Breast epithelium (tissue), 3 donors: ENCODE data around the gene CSNK1D.

Source experiments
- CTCF ChIP-seq, 3 donors: fragments of 450-650 bp; IDR thresholded peaks; one replicate each; pipeline ENCODE4 v1.5.1; 2016 to 2017; ENCODE audit warnings: antibody characterized with exemption in 3 of 3, mild to moderate bottlenecking in 3 of 3, moderate library complexity in 3 of 3
- POLR2A ChIP-seq: fragments of 450-650 bp; IDR thresholded peaks from one replicate; pipeline ENCODE4 v1.6.1; 2016; ENCODE audit warnings: antibody characterized with exemption, mild to moderate bottlenecking, moderate library complexity
- POLR2AphosphoS5 ChIP-seq, 3 donors: sonication (generic); formaldehyde crosslinking; IDR thresholded peaks; one replicate each; pipeline ENCODE4 v1.6.1; 2017; ENCODE audit warnings: antibody characterized with exemption in 3 of 3

- TF ChIP-seq POLR2A (no peak), POLR2AphosphoS5 (IDR thresholded peaks at IDR 0.05) (no peak), CTCF (IDR thresholded peaks at IDR 0.05) (no peak)
These were observed 23.2 kb upstream of the CSNK1D start for GRCh38 chr17:82296511-82297279.
